Activated naive CD4-positive, alpha-beta T cell treated with anti-CD3 and anti-CD28 coated beads, Interleukin-2, amount 10 ng/mL, durations not matched to agents 7 days and 5 days (primary cell): ENCODE measurements around the gene RASIP1.
"Not testable (repeated sequence)": the region's sequence is repeated elsewhere in the genome, so short reads cannot be mapped to it uniquely, and the experiment has no call there.

Source experiments
- CTCF ChIA-PET: fragments of 350-600 bp; sonication (Branson Sonifier 250); formaldehyde crosslinking; loops from one replicate; lab custom pipeline; 2021; ENCODE audit warnings: antibody characterized with exemption; lab: Charles Lee
- DNase-seq: peaks from one replicate; pipeline ENCODE4 v3.0.0-alpha.2; 2020
- H3K27ac Mint-ChIP-seq: one replicate; pipeline ENCODE4 v1.8.0; 2021; ENCODE audit warnings: mild to moderate bottlenecking, moderate library complexity, mixed read lengths
- H3K27me3 Mint-ChIP-seq: one replicate; pipeline ENCODE4 v1.8.0; 2021; ENCODE audit warnings: mild to moderate bottlenecking, mixed read lengths
- H3K36me3 Mint-ChIP-seq: one replicate; pipeline ENCODE4 v1.8.0; 2021; ENCODE audit warnings: mixed read lengths
- H3K4me1 Mint-ChIP-seq: one replicate; pipeline ENCODE4 v1.8.0; 2021; ENCODE audit warnings: mixed read lengths
- H3K4me3 Mint-ChIP-seq: one replicate; pipeline ENCODE4 v1.8.0; 2021; ENCODE audit warnings: mild to moderate bottlenecking, moderate library complexity, mixed read lengths
- H3K9me3 Mint-ChIP-seq: one replicate; pipeline ENCODE4 v1.8.0; 2021; ENCODE audit warnings: mixed read lengths

Gene RASIP1

GRCh38 chr19:48714759-48715675 lies 25.4 kb downstream of the RASIP1 start:
- Mint-ChIP-seq H3K36me3 (peaks cover 8% of the 10 kb centered on the region), H3K4me3 (peak overlapping the region; percentile 78), H3K9me3 (peaks cover 7% of the 10 kb centered on the region), H3K4me1 (peaks cover 27% of the 10 kb centered on the region), H3K27ac (peak overlapping the region; percentile 87), H3K27me3 (peaks cover 15% of the 10 kb centered on the region)
- CTCF ChIA-PET: interaction anchor here (1.5 kb wide), 1 partner anchor 24 kb away, joined by 5 read pairs; no protein-coding TSS in a partner anchor
- DNase-seq: no peak

DNA sequence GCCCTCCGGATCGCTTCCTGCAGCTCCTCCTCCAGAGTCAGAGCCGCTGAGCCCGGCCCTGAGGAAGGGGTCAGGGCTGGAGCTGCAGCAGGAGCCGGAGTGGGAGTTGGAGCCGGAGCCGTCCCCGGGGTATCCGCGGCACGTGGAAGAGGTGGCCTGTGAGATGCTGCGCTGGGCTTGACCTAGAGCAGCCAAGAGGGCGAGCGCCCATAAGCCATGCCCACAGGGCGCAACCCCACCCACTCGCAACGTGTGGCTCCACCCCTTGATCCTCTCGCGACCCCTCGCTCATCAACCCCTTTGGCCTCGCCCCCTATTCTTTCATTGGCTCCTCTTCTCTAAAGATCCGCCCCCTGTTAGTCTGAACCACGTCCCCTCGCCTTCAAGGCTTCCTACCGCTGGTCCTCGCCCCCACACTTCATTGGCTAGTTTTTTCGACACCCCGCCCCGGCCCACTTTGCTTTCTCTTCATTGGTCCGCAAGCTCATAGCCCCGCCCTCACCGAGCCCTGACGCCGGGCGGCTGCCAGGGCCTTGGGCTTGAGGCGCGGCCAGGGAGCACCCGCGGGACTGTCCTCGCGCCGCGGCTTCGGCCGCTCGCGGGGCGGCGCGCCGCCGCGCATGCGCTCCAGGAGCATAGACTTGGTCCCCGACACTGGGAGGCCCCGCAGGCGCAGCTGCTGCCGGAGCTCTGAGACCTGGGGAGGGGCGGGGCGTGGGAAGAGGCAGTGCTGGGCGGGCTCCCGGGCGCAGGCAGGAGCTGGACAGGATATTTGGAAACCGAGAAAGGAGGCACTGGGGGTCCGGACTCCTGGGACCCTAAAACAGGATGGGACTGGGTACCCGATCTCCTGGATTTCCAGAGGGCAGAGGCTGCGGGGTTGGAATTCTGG lies 26.3 kb downstream of the RASIP1 start:
- H3K27ac Mint-ChIP-seq: peak overlapping the region; percentile 87
- peaks cover 27% of the 10 kb centered on the region for H3K4me1 Mint-ChIP-seq
- H3K27me3 Mint-ChIP-seq: peaks cover 12% of the 10 kb centered on the region
- H3K4me3 Mint-ChIP-seq: peak overlapping the region; percentile 78
- CTCF ChIA-PET: interaction anchor here (1.5 to 1.9 kb wide), 4 partner anchors 24 to 39 kb away, joined by 4 to 6 read pairs (median 6); no protein-coding TSS in a partner anchor
- H3K9me3 Mint-ChIP-seq: peaks cover 7% of the 10 kb centered on the region
- peak; percentile 100 for DNase-seq
- H3K36me3 Mint-ChIP-seq: peaks cover 8% of the 10 kb centered on the region

GRCh38 chr19:48713041-48713863 lies 27.2 kb downstream of the RASIP1 start:
- peaks cover 8% of the 10 kb centered on the region for H3K36me3 Mint-ChIP-seq
- H3K27me3 Mint-ChIP-seq: peaks cover 5% of the 10 kb centered on the region
- peak overlapping the region; percentile 77 for H3K27ac Mint-ChIP-seq
- CTCF ChIA-PET: interaction anchor here (1.8 to 1.9 kb wide), 3 partner anchors 25 to 39 kb away, joined by 4 to 6 read pairs (median 6); no protein-coding TSS in a partner anchor
- H3K4me3 Mint-ChIP-seq: peak overlapping the region; percentile 78
- no peak for DNase-seq
- peaks cover 7% of the 10 kb centered on the region for H3K9me3 Mint-ChIP-seq
- H3K4me1 Mint-ChIP-seq: peaks cover 27% of the 10 kb centered on the region

DNA sequence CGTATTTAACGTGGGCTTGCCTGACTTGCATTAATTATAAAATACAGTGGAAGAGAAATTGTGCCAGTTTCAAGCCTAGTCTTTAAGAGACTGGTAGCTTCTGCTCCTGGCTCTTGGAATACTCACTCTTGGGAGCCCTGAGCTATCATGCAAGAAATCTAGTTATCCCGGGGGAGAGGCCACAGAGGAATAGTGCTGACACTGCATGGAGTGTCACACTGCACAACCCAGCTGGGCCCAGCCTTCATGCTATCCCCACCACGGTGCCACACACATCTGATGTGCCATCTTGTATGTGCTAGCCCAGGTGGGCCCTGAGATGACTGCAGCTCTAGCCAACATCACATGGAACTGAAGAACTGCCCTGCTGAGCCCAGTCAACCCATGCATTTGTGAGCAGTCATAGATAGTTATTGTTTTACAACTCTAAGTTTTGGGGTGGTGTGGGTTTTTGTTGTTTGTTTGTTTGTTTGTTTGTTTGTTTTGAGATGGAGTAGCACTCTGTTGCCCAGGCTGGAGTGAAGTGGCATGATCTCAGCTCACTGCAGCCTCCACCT lies 29.2 kb downstream of the RASIP1 start:
- Mint-ChIP-seq H3K9me3 (peaks cover 7% of the 10 kb centered on the region), H3K27ac (no peak overlapping the region), H3K36me3 (peaks cover 8% of the 10 kb centered on the region), H3K4me1 (peaks cover 27% of the 10 kb centered on the region), H3K4me3 (no peak overlapping the region), H3K27me3 (peaks cover 5% of the 10 kb centered on the region)
- DNase-seq: no peak
- CTCF ChIA-PET: no interaction called here

- Mint-ChIP-seq H3K36me3 (peaks cover 13% of the 10 kb centered on the region), H3K9me3 (peaks cover 7% of the 10 kb centered on the region), H3K27ac (no peak overlapping the region), H3K4me3 (no peak overlapping the region), H3K4me1 (peaks cover 7% of the 10 kb centered on the region), H3K27me3 (no peaks in the 10 kb centered on the region)
- CTCF ChIA-PET: no interaction called here
- no peak for DNase-seq
Observed at GRCh38 chr19:48708471-48708870, 31.9 kb downstream of the RASIP1 start.

- H3K27me3 Mint-ChIP-seq: no peaks in the 10 kb centered on the region
- no peaks in the 10 kb centered on the region for H3K4me1 Mint-ChIP-seq
- no peaks in the 10 kb centered on the region for H3K9me3 Mint-ChIP-seq
- no peak for DNase-seq
- CTCF ChIA-PET: no interaction called here
- no peak overlapping the region for H3K27ac Mint-ChIP-seq
- peaks cover 6% of the 10 kb centered on the region for H3K36me3 Mint-ChIP-seq
- no peak overlapping the region for H3K4me3 Mint-ChIP-seq
Observed at GRCh38 chr19:48705431-48705830, 35.0 kb downstream of the RASIP1 start.

DNA sequence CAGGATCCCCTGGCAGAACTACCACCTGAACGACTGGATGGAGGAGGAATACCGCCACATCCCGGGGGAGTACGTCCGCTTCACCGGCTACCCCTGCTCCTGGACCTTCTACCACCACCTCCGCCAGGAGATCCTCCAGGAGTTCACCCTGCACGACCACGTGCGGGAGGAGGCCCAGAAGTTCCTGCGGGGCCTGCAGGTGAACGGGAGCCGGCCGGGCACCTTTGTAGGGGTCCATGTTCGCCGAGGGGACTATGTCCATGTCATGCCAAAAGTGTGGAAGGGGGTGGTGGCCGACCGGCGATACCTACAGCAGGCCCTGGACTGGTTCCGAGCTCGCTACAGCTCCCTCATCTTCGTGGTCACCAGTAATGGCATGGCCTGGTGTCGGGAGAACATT lies 37.1 kb downstream of the RASIP1 start:
- DNase-seq: no peak
- Mint-ChIP-seq H3K9me3 (no peaks in the 10 kb centered on the region), H3K4me3 (no peak overlapping the region), H3K4me1 (no peaks in the 10 kb centered on the region), H3K27me3 (peaks cover 6% of the 10 kb centered on the region), H3K27ac (no peak overlapping the region), H3K36me3 (peaks cover 6% of the 10 kb centered on the region)
- CTCF ChIA-PET: no interaction called here

- DNase-seq: no peak
- peaks cover 6% of the 10 kb centered on the region for H3K36me3 Mint-ChIP-seq
- no peak overlapping the region for H3K27ac Mint-ChIP-seq
- no peaks in the 10 kb centered on the region for H3K4me1 Mint-ChIP-seq
- no peak overlapping the region for H3K4me3 Mint-ChIP-seq
- peaks cover 11% of the 10 kb centered on the region for H3K27me3 Mint-ChIP-seq
- CTCF ChIA-PET: no interaction called here
- H3K9me3 Mint-ChIP-seq: no peaks in the 10 kb centered on the region
Observed at GRCh38 chr19:48702701-48703100, 37.7 kb downstream of the RASIP1 start.

GRCh38 chr19:48698046-48698445 lies 42.4 kb downstream of the RASIP1 start:
- Mint-ChIP-seq H3K4me3 (no peak overlapping the region), H3K27me3 (peaks cover 40% of the 10 kb centered on the region), H3K36me3 (peaks cover 1% of the 10 kb centered on the region), H3K9me3 (no peaks in the 10 kb centered on the region), H3K4me1 (peaks cover 10% of the 10 kb centered on the region), H3K27ac (no peak overlapping the region)
- CTCF ChIA-PET: interaction anchor here (1.4 kb wide), 1 partner anchor 23 kb away, joined by 5 read pairs; no protein-coding TSS in a partner anchor
- DNase-seq: no peak

DNA sequence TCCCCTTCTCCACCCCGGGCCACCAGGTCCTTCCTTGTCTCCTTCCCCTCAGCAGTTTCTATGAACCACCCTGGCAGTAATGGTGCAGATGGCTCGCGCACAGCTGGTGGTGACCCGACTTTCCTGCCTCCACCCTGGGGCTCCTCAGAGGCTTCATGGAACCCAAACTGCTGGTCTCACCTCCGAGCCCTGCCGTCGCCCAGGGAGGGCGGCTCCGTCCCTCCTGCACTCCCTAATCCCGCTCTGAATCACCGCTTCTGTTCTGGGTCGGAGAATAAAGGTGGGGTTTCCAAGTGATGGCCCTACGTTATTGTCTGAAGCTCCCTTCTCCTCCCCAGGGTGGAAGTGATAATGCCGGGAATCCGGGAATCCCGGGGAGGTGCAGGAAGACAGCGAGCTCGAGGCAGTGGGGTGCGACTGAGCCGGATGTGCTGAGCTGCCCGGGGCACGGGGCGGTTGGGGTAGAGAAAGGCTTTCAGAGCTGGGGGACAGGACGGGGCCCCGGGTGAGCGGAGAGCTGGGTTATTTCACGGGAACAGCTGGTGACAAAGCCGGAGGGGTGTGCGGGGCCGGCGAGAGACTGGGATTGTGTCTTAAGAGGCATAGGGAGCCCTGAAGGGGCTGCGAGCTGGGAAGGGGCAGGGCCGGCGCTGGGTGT lies 43.9 kb downstream of the RASIP1 start:
- peak overlapping the region; percentile 21 for H3K4me3 Mint-ChIP-seq
- H3K9me3 Mint-ChIP-seq: no peaks in the 10 kb centered on the region
- H3K4me1 Mint-ChIP-seq: peaks cover 10% of the 10 kb centered on the region
- CTCF ChIA-PET: interaction anchor here (0.6 kb wide), 1 partner anchor 416 kb away, joined by 3 read pairs; no protein-coding TSS in a partner anchor
- H3K36me3 Mint-ChIP-seq: peaks cover 1% of the 10 kb centered on the region
- DNase-seq: peak; percentile 26
- peaks cover 40% of the 10 kb centered on the region for H3K27me3 Mint-ChIP-seq
- no peak overlapping the region for H3K27ac Mint-ChIP-seq

GRCh38 chr19:48695743-48696352 lies 44.6 kb downstream of the RASIP1 start, which contains the start of gene FUT2:
Gene FUT2 (plus strand): TSS chr19:48695971. CDS start chr19:48702957, 6,986 bp downstream.
- CTCF ChIA-PET: no interaction called here
- no peak within 1 kb of the TSS for H3K27ac Mint-ChIP-seq
- H3K9me3 Mint-ChIP-seq: no peaks in the 10 kb centered on the region
- peaks cover 10% of the 10 kb centered on the region for H3K4me1 Mint-ChIP-seq
- DNase-seq: no peak
- peak within 1 kb of the TSS; percentile 21 for H3K4me3 Mint-ChIP-seq
- H3K36me3 Mint-ChIP-seq: peaks cover under 1% of the 10 kb centered on the region
- H3K27me3 Mint-ChIP-seq: peaks cover 40% of the 10 kb centered on the region

- H3K27ac Mint-ChIP-seq, H3K4me3 Mint-ChIP-seq, CTCF ChIA-PET, DNase-seq, H3K36me3 Mint-ChIP-seq, H3K9me3 Mint-ChIP-seq: not testable (repeated sequence)
- Mint-ChIP-seq H3K4me1 (peaks cover 10% of the 10 kb centered on the region), H3K27me3 (peaks cover 37% of the 10 kb centered on the region)
Observed at GRCh38 chr19:48693629-48694028, 46.8 kb downstream of the RASIP1 start.
